HepG2 (cell line): Measurements from ENCODE around the gene TMEM117. TPM values are rescaled to one million over a fixed set of nuclear protein-coding genes. Genes with fewer than 3 reads are reported as not detected.

ENCODE experiments used
- BRF2 ChIP-seq: sonication (generic); formaldehyde crosslinking; IDR thresholded peaks from 2 replicates; pipeline ENCODE4 v1.8.1; 2022; ENCODE audit warnings: mild to moderate bottlenecking, missing genetic modification reagents
- CERS6 ChIP-seq: sonication (generic); formaldehyde crosslinking; IDR thresholded peaks from 2 replicates; pipeline ENCODE4 v1.5.0; 2020; ENCODE audit warnings: missing genetic modification reagents
- ELK4 ChIP-seq: sonication (generic); formaldehyde crosslinking; IDR thresholded peaks from 2 replicates; pipeline ENCODE4 v1.9.0; 2021; ENCODE audit warnings: missing genetic modification reagents, borderline replicate concordance
- FOXA1 ChIP-seq, 2 experiments: fragments of 450-650 bp in 1 of 2; sonication (generic) in 1 of 2; formaldehyde crosslinking in 1 of 2; IDR thresholded peaks; 2 replicates each; pipeline versions ENCODE4 v1.4.0 to v1.6.1; 2016 to 2020; ENCODE audit warnings: missing genetic modification reagents in 1 of 2
- GABPA ChIP-seq, 2 experiments: IDR thresholded peaks; 2 replicates each; pipeline ENCODE4 v1.6.1; 2011 to 2016; ENCODE audit warnings: low read depth in 2 of 2, low read length in 1 of 2, missing biosample characterization in 1 of 2, missing genetic modification characterization in 1 of 2
- GPBP1L1 ChIP-seq: sonication (generic); formaldehyde crosslinking; IDR thresholded peaks from 2 replicates; pipeline ENCODE4 v1.5.0; 2020; ENCODE audit warnings: mild to moderate bottlenecking, missing genetic modification reagents
- KDM3A ChIP-seq: IDR thresholded peaks from 2 replicates; pipeline ENCODE4 v1.6.1; 2018; ENCODE audit warnings: low read depth, missing compliant biosample characterization
- KLF16 ChIP-seq, 2 experiments: sonication (generic) in 1 of 2; formaldehyde crosslinking in 1 of 2; IDR thresholded peaks; 2 replicates each; pipeline versions ENCODE4 v1.6.1 to v1.8.0; 2016 to 2023; ENCODE audit warnings: missing genetic modification reagents in 2 of 2, missing compliant biosample characterization in 1 of 2
- MAF1 ChIP-seq: sonication (generic); formaldehyde crosslinking; IDR thresholded peaks from 2 replicates; pipeline ENCODE4 v1.5.0; 2020; ENCODE audit warnings: missing genetic modification reagents, borderline replicate concordance
- MTF2 ChIP-seq: sonication (generic); formaldehyde crosslinking; IDR thresholded peaks from 2 replicates; pipeline ENCODE4 v1.5.0; 2020; ENCODE audit warnings: missing genetic modification reagents, borderline replicate concordance
- NCOA5 ChIP-seq: sonication (generic); formaldehyde crosslinking; IDR thresholded peaks from 2 replicates; pipeline ENCODE4 v1.4.0; 2020; ENCODE audit warnings: missing genetic modification reagents
- PHF21A ChIP-seq: sonication (generic); formaldehyde crosslinking; IDR thresholded peaks from 2 replicates; pipeline ENCODE4 v1.5.0; 2020; ENCODE audit warnings: mild to moderate bottlenecking, missing genetic modification reagents
- SMAD1 ChIP-seq: sonication (generic); formaldehyde crosslinking; IDR thresholded peaks from 2 replicates; pipeline ENCODE4 v1.4.0; 2020; ENCODE audit warnings: missing genetic modification reagents, low read depth, mild to moderate bottlenecking, borderline replicate concordance
- TFDP1 ChIP-seq: IDR thresholded peaks from 2 replicates; pipeline ENCODE4 v1.6.1; 2016; ENCODE audit warnings: missing compliant biosample characterization, missing genetic modification reagents, borderline replicate concordance
- ZBTB2 ChIP-seq: sonication (generic); formaldehyde crosslinking; IDR thresholded peaks from 2 replicates; pipeline ENCODE4 v1.8.0; 2022; ENCODE audit warnings: low read depth, missing genetic modification reagents
- ZMYM3 ChIP-seq: sonication (generic); formaldehyde crosslinking; IDR thresholded peaks from 2 replicates; pipeline ENCODE4 v1.5.1; 2020; ENCODE audit warnings: mild to moderate bottlenecking, missing genetic modification reagents
- ZNF430 ChIP-seq: sonication (generic); formaldehyde crosslinking; IDR thresholded peaks from 2 replicates; pipeline ENCODE4 v1.9.0; 2021; ENCODE audit warnings: mild to moderate bottlenecking, missing genetic modification reagents
- ZNF547 ChIP-seq: sonication (generic); formaldehyde crosslinking; IDR thresholded peaks from 2 replicates; pipeline ENCODE4 v1.5.1; 2020; ENCODE audit warnings: mild to moderate bottlenecking, missing genetic modification reagents
- ZNF672 ChIP-seq: sonication (generic); formaldehyde crosslinking; IDR thresholded peaks from 2 replicates; pipeline ENCODE4 v1.8.1; 2022; ENCODE audit warnings: missing genetic modification reagents
- ZNF788 ChIP-seq: sonication (generic); formaldehyde crosslinking; IDR thresholded peaks from 2 replicates; pipeline ENCODE4 v1.5.0; 2020; ENCODE audit warnings: mild to moderate bottlenecking, missing genetic modification reagents, borderline replicate concordance
- ZNF792 ChIP-seq: IDR thresholded peaks from 2 replicates; pipeline ENCODE4 v1.6.1; 2016
- polyA plus RNA-seq, 8 experiments: library from polyadenylated mRNA; depleted of rRNA in 3 of 8; stranded (reverse) in 7 of 8; unstranded in 1 of 8; fragments of >200 nt; fragmentation: Illumina TruSeq in 4 of 8; extraction: Trizol in 4 of 8; gene quantifications; 2 replicates each; pipeline versions ENCODE4 v1.2.1 to v1.2.3, GENCODE V29; 2011 to 2016; ENCODE audit warnings: low read depth in 4 of 8, missing spikeins in 1 of 8, mixed read lengths in 1 of 8; ENCODE audit not compliant: insufficient read depth in 1 of 8
- total RNA-seq, 5 experiments: library from RNA; depleted of rRNA; stranded (reverse); fragments of >200 nt; fragmentation: Illumina TruSeq; extraction: Trizol; gene quantifications; 2 replicates each; pipeline ENCODE4 v1.2.3, GENCODE V29; 2016; ENCODE audit warnings: low read depth in 1 of 5

The TMEM117 gene
- total and polyA plus RNA-seq, 2 of the 13 experiments (the other 11 are each of a cell fraction or from before 2014, with no cell fraction given), result 2.8 to 8.5 TPM

- no peak for TF ChIP-seq TFDP1 (CRISPR knock-in tag)
- TF ChIP-seq NCOA5 (CRISPR knock-in tag), result no peak
- TF ChIP-seq ZBTB2 (CRISPR knock-in tag), result peak; percentile 38; the same call in 1 of the 2 replicates
- TF ChIP-seq ZNF547, result 0 out of 2 replicates have a peak, but pooled peaks have one; percentile 36
- TF ChIP-seq SMAD1, result no peak; the same call in 1 of the 2 replicates
- no peak for TF ChIP-seq ZNF792 (CRISPR knock-in tag)
- TF ChIP-seq MTF2 (CRISPR knock-in tag), result peak; percentile 50; the same call in 1 of the 2 replicates
- no peak; the same call in 1 of the 2 replicates for TF ChIP-seq PHF21A (CRISPR knock-in tag)
- TF ChIP-seq ZMYM3 (CRISPR knock-in tag), result no peak
- 0 out of 2 replicates have a peak, but pooled peaks have one; percentile 35 for TF ChIP-seq MAF1 (CRISPR knock-in tag)
- TF ChIP-seq KDM3A, result no peak
- no peak for TF ChIP-seq ZNF672 (CRISPR knock-in tag)
- TF ChIP-seq ZNF430 (CRISPR knock-in tag), result 0 out of 2 replicates have a peak, but pooled peaks have one; percentile 49
- TF ChIP-seq CERS6 (CRISPR knock-in tag), result no peak
- no peak for TF ChIP-seq ELK4
- TF ChIP-seq GPBP1L1 (CRISPR knock-in tag), result no peak
- peak; percentile 59; the same call in 1 of the 2 replicates for TF ChIP-seq ZNF788
- peak in 1 of 2 experiments; percentile 54; a peak in 1 of 4 replicates for TF ChIP-seq KLF16 (CRISPR knock-in tag; IDR thresholded peaks at IDR 0.05)
- TF ChIP-seq BRF2, result no peak
- TF ChIP-seq GABPA (IDR thresholded peaks at IDR 0.05; ENCODE audit: low read depth, low read length), result peak; percentile 59
- TF ChIP-seq GABPA (CRISPR knock-in tag; IDR thresholded peaks at IDR 0.05; ENCODE audit: low read depth), result peak; percentile 59; the same call in 1 of the 2 replicates
- no peak for TF ChIP-seq FOXA1 (IDR thresholded peaks at IDR 0.05)
- TF ChIP-seq FOXA1 (CRISPR knock-in tag; IDR thresholded peaks at IDR 0.05), result no peak
These were observed 29.8 kb upstream of the TMEM117 start, which contains the start of gene TWF1 (continued) for GRCh38 chr12:43805860-43806736.
